ENCODE measurements around the gene MYH9.
"Not testable (repeated sequence)": the region's sequence is repeated elsewhere in the genome, so short reads cannot be mapped to it uniquely, and the experiment has no call there.

The MYH9 gene

GRCh38 chr22:36306227-36306626, 81.5 kb downstream of the MYH9 start:
- DNase-seq: no peak

- no peak for DNase-seq
These were observed 82.0 kb downstream of the MYH9 start for GRCh38 chr22:36305813-36306212.

GRCh38 chr22:36304429-36304828, 83.3 kb downstream of the MYH9 start:
- no peak for DNase-seq

- DNase-seq: no peak
These were observed 83.9 kb downstream of the MYH9 start for GRCh38 chr22:36303874-36304273.

- DNase-seq: no peak
These were observed 84.7 kb downstream of the MYH9 start for GRCh38 chr22:36303115-36303467.

- DNase-seq: no peak
These were observed 85.2 kb downstream of the MYH9 start for GRCh38 chr22:36302439-36303114.

- DNase-seq: no peak
These were observed 85.9 kb downstream of the MYH9 start for GRCh38 chr22:36301851-36302250.

- peak; percentile 11 to 70 for DNase-seq
These were observed 86.4 kb downstream of the MYH9 start for GRCh38 chr22:36301384-36301828.

- no peak for DNase-seq
These were observed 87.2 kb downstream of the MYH9 start for GRCh38 chr22:36300396-36301212.

GRCh38 chr22:36299911-36300310, 87.9 kb downstream of the MYH9 start:
- no peak for DNase-seq

GRCh38 chr22:36299295-36299694, 88.5 kb downstream of the MYH9 start:
- no peak for DNase-seq

GRCh38 chr22:36298601-36299000, 89.2 kb downstream of the MYH9 start:
- no peak for DNase-seq

- no peak for DNase-seq
These were observed 89.6 kb downstream of the MYH9 start for GRCh38 chr22:36298118-36298517.

GRCh38 chr22:36297568-36297967, 90.2 kb downstream of the MYH9 start:
- DNase-seq: no peak

GRCh38 chr22:36296690-36297089, 91.1 kb downstream of the MYH9 start:
- DNase-seq: no peak

GRCh38 chr22:36295247-36295646, 92.5 kb downstream of the MYH9 start:
- no peak for DNase-seq

GRCh38 chr22:36294801-36295200, 93.0 kb downstream of the MYH9 start:
- no peak for DNase-seq

- no peak for DNase-seq
These were observed 93.5 kb downstream of the MYH9 start for GRCh38 chr22:36294293-36294620.

- DNase-seq: no peak
These were observed 94.0 kb downstream of the MYH9 start for GRCh38 chr22:36293606-36294292.

GRCh38 chr22:36292823-36293530, 94.8 kb downstream of the MYH9 start:
- DNase-seq: no peak

GRCh38 chr22:36291831-36292740, 95.7 kb downstream of the MYH9 start:
- no peak for DNase-seq

- DNase-seq: not testable (repeated sequence)
These were observed 97.2 kb downstream of the MYH9 start for GRCh38 chr22:36290391-36291075.

Measured in inflammatory macrophage treated with lipopolysaccharide for 1 hour (primary cell).